HG03460 (cell line): Measurements from ENCODE around the gene EPHB3.
"Not testable (repeated sequence)": the region's sequence is repeated elsewhere in the genome, so short reads cannot be mapped to it uniquely, and the experiment has no call there.

Source experiments
- ATAC-seq: cut with Tn5 transposase; IDR thresholded peaks from one replicate; pipeline ENCODE4 v1.9.1; 2021; ENCODE audit not compliant: unreplicated experiment

The EPHB3 gene

DNA sequence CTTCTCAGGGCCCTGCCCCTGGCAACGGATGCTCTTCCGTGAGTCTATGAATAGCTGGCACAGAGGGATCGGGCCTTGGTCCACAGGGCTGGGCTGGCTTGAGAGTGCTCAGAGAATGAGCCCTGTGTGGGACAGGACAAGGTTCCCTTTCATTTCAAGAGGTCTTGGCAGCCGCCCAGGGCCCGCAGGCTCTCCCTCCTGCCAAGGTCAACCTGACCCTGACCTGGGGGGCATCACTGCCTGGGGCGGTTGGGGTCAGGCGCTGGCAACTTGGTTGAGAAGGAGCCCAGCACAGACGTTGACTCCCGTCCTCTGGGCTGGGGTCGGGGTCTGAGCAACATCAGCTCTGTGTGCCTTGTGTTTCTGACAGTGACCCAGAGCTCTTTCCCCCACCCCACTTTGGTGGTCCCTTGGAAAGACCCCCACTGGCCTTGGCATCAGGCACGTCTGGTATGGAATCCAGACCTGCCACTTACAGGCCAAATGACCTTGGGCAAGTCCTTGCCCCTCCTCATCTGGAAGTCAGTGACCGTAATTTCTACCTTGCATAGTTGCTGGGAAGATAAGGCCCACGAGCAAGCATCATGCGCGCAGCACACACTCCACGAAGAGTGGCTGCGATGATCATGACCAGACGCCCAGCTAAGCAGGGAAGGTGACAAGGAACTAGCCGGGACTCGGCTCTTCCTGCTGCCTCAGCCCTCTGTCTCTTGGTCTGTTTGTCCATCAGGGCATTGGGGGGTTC lies 36.4 kb downstream of the EPHB3 start:
- ATAC-seq: no peak

DNA sequence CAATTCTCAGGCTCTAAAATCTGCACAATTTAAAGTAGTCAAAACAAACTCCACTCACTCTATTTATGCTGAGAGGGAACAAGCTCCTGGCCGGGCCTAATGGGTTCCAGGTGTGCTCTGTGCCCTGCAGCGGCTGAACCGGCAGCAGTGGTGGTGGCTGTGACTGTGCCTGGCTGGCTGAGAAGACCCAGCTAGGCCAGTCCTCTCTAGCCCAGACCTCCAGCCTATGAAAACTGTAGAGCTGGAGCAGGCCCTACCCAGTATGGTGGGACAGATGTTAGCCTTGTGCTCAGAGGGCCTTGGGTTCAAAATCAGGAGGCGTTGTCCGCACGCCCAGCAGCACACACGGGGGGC lies 37.0 kb downstream of the EPHB3 start:
- no peak for ATAC-seq

DNA sequence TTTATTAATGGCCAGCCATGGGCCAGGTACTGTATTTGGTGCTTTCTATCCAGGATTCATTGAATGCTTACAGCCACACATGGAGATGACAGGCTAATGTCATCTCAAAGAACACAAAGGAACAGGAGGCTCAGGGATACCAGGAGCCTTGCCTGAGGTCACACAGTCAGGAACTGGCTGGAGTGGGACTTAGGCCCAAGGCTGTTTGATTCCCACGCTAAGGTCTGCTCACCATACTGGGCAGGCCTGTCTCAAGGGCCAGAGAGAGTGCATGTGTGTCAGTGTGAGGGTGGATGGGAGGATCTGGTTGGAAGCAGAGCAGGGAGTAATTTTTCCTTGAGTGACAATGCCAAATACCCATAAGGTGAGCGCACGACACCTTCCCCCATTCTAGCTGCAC lies 37.6 kb downstream of the EPHB3 start:
- ATAC-seq: no peak

DNA sequence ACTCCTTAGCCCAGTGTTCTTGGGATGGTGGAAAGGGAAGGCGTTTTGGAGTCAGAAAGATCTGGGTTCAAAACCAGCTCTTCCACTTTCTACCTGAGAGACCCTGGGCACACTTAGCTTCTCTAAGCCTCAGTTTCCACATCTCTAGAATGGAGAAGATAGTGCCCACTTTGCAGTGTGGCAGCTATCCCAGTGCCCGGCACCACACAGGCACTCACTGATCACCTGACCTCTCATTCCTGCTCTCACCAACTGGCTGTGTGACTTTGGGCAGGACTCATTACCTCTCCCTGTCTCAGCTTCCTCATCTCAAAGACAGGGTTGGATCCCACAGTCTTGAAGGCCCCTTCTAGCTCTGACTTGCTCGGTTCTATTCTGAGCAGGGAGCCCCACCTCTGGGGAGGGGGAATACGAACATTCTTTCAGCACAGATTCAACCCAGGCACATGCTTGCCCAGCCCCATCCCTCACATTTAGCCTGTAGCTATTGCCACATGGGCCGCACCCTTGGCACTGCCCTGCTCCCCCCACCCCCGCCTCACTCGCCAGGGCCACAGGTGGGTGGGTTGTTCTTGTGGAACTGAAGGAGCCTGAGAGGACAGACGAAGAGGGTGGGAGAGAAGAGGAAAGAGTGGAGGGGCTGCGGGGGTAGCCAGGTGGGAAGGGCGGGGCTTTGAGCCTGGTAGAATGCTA lies 39.2 kb downstream of the EPHB3 start:
- ATAC-seq: no peak

DNA sequence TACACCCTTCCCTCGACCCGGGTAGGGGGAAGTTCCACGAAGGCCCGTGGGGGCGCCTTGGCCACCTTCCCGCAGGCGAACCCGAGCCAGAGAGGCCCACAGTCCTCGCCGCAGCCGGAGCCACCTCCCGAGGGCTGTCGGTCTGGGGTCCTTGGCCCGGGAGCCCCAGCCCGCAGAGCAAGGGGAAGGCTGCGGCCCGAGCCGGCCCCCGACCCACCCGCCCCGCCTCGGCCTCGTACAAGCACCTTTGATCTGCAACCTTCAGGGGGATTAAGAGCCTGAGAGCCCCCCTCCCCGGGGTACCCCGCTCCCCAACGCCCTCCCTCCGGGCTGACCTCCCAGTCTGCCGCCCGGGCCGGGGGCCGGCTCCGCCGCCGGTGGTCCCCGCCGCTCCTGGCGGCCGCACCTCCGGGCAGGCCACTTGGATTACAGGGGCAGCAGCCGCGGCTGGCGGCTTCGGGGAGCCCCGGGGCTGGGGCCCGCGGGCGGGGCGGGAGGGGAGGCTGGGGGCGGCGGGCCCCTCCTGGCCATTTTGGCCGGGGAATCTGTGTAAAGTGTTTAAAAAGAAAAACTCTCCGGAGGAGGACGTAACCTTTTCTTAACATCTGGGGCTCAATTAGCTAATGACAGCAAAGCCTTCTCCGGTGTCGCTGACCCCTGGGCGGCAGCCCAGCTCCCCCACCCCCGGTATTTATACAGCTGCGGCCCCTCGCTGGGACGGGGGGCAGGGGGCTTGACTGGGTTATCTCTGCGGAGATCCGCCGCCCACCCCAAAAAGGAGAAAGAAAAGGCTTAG lies 40.2 kb downstream of the EPHB3 start:
- no peak for ATAC-seq

DNA sequence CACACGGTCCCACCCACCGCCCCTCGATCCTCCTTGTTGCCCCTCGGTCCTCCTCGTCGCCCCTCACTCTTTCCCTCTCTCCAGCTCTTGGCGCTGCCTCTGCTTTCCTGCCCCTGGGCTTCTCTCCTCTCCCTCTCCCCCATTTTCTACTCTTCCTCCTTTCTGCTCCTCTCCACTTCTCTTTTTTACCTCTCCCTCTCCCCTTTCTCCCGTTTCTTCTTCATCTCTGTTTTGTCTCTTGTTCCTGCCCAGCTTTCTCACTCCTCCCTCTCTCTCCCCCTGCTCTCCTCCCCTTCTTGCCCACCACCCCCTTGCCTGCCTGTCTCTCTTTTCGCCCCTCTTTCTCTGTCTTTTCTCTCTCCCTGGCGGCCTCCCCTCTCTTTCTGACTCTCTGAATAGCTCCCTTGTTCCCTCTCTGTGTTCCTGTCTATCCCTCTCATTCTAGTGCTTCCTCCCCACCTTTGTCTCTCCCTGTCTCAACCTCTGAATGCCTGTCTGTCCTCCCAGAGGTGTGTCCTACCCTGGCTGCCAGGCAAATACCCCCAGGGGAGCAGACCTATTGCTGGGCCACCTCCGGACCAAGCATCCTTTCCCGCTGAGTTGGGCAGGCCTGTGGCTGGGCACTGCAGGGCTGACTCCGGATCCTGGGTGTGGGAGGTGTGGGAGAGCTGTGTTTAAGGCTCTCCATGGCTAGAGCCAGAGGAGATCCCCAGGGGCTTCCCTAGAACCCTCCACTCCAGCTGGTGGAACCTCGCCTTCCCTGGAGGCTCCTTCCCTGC lies 41.0 kb downstream of the EPHB3 start:
- ATAC-seq: no peak

DNA sequence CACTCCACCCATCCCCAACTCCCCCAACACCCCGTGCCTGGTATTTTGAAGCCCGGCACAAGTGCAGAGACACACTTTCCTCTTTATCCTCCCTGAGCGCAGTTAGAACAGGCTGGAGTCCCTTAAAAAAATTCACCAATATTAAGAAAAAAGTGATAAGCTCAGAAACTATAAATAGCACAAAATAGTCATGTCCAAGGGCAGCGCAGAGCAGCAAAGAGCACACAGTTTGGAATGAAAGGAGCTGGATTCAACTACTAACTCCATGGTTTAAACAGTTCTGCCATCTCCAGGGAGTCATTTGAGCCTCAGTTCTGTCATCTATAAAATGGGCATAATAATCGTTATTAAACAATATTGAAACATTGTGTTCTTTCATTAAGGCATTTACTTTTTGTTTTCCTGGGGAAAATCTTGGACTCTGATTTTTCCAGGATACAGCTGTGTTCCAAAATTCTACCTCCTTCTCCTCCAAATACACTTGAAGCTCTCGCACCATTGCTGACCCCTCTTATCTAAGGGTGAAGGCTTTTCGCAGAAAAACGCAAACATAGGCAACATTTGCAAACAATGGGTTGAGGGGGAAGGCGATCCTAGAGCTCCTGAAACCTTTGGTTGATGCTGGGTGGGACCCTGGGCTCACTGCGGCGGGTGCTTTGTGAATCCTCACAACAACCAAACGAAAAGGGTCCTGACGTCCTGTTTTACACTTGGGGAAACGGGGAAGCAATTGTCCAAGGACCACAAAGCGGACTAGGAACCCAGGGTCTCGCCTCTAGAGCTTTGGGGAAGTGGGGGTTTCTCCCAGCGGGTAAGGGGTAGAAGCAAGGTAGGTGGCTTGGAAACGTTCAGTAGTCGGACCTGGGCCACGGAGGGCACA lies 41.8 kb downstream of the EPHB3 start:
- ATAC-seq: no peak

DNA sequence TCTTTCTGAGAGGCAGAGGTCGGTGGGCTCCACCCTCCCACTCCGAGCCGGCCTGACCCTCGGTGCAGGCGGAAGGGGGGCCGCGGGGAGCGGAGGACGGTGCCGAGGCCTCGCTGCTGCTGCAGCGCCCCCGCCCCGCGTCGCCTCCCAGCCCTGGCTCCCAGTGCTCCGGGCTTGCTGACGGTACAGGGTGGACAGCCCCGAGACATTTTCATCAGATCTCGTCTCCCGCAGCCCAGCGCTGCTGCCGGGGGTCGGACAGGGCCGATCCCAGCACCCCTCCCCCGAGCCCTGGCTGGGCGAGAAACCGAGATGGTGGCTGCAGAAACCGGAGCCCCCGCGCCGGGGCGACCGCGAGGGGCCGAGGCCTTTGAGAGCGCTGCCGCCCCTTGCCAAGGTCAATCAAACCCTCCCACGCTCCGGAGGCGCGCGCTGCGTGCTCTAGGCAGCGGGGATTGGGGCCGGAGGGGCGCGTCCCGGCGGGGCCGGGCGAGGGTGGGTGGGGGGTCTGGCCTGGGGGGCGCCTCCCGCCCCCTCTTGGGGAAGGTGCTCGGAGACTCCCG lies 42.5 kb downstream of the EPHB3 start:
- no peak for ATAC-seq

DNA sequence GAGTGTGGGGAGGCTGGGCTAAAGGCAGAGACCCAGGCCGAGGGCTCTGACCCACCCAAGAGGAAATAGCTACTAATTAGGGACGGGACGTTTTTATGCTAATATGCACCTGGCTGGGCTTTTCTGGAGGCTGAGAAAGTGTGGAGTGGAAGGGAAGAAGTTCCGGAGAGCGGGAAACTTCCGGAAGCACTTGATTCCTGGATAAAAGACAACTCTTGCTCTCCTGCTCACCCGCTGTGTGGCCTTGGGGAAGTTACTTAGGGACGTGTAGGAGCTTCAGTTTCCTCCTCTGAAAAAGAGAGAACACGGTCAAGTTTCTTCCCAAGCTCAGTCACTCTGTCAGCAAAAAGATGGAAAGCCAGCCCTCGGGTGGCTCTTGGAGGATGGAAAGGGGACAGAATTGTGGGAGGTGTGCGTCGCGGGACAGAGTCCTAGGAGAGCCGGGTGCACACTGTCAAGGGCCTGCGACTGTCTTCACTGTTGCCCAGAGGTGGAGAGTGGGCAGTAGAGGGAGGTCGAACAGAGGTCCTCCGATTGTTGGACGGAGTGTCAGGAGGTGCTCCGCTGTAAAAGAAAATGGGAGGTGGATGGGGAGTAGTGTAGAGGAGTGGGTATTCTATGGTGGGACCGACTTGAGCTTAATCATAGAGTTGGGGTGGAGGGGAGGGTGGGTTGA lies 43.2 kb downstream of the EPHB3 start:
- ATAC-seq: no peak

DNA sequence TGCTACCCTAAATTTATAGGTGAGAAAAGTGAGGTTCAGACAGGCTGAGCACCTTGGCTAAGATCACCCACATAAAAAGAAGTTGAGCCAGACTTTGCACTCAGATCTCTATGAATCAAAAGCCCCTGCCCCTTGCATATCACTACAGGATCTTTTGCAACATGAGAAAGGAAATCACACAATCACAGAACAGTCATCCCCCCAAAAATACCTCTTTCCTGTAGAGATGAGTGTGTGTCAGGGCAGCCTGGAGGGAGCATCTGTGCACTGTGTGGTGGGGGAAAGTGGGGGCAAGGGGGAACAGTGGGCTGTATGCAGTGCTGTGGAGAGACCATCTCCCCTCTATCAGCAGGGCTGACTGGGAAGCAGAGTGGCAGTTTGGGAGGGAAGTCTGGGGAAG lies 46.6 kb downstream of the EPHB3 start:
- ATAC-seq: no peak

DNA sequence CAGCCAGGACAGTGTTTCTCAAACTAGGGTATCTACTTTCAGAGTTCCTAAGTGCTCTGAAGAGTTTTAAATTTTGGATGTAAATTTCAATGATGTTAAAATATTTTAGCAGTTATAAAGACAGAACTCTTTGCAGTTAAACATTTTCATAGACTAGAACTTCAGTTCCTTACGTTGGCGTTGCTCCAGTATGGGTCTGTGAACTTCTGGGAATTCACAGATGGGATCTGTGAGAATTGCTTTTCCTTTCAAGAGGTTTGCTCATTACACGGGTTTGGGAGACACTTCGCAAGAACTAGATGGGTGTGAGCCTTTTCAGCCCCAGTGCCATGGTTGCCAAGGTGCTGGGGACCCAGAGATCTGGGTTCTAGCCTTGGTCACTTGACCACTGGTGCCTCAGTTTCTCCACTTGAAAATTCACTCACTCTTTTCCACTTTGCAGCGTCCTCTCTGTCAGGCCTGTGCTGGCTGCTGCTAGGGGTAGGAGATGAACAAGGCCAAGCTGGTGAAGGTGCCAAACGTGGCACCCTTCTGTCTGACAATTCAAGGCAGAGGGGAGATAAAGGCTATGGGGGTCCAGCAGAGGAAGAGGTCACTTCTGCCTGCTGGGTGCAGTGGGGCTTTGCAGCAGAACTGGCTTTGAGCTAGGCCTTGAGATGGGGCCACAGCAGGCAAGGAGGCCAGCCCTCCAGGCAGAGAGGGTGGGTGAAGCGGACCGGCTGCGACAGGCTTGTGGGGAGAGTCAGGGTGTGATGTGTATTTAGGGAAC lies 48.1 kb downstream of the EPHB3 start:
- ATAC-seq: no peak

DNA sequence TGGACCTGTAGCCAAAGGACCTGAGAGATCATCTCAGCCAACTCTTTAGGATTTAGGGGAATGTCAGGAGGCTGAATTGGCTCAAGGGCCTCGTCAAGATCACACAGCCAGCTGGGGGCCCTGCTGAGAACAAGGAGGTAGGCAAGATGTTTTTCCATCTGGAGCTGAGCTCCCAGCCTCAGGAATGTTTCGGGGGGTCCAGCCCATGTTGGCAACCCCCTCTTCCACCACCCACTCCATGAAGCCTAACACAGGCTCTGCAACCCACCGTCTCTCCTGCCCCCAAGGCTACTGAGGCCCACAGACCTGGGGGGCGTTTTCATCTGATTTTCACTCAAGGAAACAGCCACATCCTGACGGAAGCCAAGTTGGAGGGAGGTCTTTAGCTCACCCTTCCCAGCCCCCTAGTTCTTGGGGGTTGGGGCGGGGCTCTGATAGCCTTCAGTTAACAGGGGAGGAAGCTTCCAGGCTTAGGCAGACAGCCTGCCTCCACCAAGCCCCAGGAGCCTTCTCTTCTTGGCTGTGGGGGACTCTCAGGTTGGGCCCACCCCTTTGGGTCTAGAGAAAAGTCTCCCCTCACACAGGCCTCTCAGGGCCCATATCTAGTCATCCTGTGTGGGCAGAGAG lies 48.8 kb downstream of the EPHB3 start:
- no peak for ATAC-seq

DNA sequence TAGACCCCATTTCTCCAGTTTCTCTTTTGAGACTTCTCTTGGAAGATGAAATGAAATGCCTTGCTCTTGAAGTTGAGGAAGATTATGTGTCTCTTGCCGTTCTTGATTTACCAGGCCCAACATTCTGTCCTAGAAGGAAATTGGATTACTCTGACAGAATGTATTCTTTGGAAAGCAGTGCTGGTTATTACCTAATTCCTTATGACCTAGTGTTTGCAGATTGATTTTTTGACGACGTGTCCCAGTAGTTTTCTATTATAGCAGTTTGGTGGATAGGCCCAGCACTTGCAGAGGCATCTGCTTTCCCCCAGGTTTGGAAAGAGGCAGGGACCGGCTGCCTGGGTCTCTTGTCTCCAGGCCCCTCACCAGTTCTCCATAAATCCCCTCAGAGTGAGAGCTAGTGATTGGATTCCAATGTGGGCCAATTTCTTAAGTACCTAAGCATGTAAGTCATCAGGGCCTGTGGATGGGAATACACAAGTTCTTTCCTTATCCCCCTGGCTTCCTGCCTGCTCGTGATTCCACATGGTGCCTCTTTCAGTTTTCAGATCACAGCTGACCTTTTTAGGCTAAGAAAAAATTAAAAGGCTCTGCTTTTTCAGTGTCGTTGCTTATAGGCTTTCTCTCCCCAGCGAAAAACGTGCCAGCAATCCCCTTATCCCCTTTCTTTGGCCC lies 50.2 kb downstream of the EPHB3 start:
- ATAC-seq: no peak

DNA sequence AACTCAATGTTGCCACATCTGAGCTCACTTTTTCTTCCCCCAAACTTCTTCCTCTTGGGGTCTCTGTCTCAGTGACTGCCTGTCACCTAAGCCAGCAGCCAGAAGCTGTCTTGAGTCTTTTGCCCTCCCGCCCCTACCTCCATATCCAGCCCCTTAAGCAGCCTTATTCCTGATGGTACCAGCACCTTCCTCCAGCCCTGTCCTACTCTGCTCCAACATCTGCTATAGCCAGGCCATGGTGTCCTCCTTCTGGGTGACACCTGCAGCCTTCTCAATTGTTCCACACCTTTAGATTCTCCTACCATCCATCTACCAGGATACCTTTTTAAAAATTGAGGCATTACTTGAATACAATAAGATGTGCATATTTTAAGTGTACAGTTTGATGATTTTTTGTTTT lies 53.8 kb downstream of the EPHB3 start:
- ATAC-seq: no peak

DNA sequence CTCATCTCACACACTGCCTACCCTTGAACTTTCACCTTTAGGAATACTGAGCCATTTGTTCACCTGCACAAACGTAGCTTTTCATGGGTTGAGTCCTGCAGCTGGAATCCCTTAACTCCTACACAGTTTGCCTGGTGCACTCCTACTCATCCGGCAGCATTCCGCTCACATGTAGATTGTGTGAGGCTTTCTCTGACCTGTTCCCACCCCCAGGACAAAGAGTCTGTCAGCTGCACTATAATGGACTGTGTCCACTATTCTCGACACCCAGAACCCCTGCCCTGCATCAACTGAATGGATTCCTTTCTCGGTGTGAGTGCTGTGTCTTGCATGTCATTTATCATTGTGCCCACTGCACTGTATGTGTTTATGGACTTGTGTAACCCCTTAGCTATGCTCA lies 54.9 kb downstream of the EPHB3 start:
- ATAC-seq: no peak

DNA sequence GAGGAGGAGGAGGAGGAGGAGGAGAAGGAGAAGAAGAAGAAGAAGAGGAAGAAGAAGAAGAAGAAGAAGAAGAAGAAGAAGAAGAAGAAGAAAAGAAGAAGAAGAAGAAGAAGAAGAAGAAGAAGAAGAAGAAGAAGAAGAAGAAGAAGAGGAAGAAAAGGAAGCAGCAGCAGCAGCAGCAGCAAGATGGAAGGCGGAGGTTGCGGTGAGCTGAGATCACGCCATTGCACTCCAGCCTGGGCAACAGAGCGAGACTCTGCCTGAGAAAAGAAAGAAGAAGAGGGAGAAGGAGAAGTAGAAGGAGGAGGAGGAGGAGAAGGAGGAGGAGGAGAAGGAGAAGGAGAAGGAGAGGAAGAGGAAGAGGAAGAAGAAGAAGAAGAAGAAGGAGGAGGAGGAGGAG lies 55.7 kb downstream of the EPHB3 start:
- not testable (repeated sequence) for ATAC-seq

DNA sequence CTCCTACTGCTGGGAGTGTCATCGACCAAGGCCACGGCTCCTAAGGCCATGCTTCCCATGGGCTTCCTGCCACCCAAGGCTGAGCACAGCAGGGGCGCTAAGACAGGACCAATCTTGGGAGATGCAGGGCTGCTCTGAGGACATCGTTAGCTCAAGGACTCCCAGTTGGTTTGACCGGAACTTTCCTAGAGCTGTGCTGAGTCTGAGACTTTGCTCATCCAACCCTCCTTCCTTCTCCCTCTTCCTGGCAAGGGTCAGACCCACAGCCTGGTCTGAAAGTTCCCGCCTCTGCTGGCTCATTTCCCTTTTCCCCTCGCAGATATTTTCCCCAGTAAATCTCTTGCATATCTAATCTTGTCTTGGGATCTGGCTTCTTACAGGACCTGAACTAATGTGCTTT lies 57.2 kb downstream of the EPHB3 start:
- no peak for ATAC-seq

DNA sequence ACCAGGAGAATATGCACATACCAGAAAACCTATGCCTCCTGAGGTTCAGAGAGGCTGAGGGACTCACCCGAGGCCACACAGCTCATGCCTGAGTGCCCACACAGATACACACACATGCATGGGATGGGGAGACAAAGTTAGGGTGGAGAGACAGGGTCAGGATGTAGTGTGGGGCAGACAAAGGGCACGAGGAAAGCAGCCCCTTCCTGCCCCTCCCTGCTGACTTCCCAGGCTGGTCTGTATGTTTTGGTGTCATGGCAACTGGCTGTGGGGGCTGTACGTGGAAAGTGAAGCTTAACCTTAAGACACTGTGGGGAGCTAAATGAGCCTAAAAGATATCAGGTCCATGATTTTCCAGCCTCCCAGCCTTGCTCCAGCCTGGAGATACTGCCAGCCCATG lies 57.8 kb downstream of the EPHB3 start:
- ATAC-seq: no peak
